CD1c-positive myeloid dendritic cell (primary cell): ENCODE results near the gene PNKD.

Experiments used
- DNase-seq: peaks from one replicate; pipeline ENCODE4 v3.0.0-alpha.2; 2016; ENCODE audit errors: extremely low spot score

PNKD gene

GRCh38 chr2:218269900-218270720 is at the start of gene PNKD, which contains the start of gene AAMP:
TSS of gene PNKD (plus strand) at chr2:218270519. CDS start at chr2:218270536, 17 bp downstream.
TSS of gene AAMP (minus strand) at chr2:218270137. CDS start at chr2:218270086, 51 bp downstream.
- peak; percentile 100 for DNase-seq

- no peak for DNase-seq
Observed at GRCh38 chr2:218221000-218221399, 49.3 kb upstream of the PNKD start.

GRCh38 chr2:218223046-218223445 is 47.3 kb upstream of the PNKD start:
- no peak for DNase-seq

GRCh38 chr2:218224186-218224585 is 46.1 kb upstream of the PNKD start:
- no peak for DNase-seq

GRCh38 chr2:218226903-218227302 is 43.4 kb upstream of the PNKD start:
- DNase-seq = no peak

GRCh38 chr2:218228366-218229090 is 41.8 kb upstream of the PNKD start:
- peak; percentile 62 for DNase-seq

GRCh38 chr2:218229239-218229638 is 41.1 kb upstream of the PNKD start:
- peak; percentile 92 for DNase-seq

- no peak for DNase-seq
Observed at GRCh38 chr2:218229851-218230250, 40.5 kb upstream of the PNKD start.

GRCh38 chr2:218230882-218231281 is 39.4 kb upstream of the PNKD start:
- DNase-seq = peak; percentile 60

- no peak for DNase-seq
Observed at GRCh38 chr2:218233543-218233942, 36.8 kb upstream of the PNKD start.

- DNase-seq = no peak
Observed at GRCh38 chr2:218234521-218234920, 35.8 kb upstream of the PNKD start.

GRCh38 chr2:218235017-218235416 is 35.3 kb upstream of the PNKD start:
- DNase-seq = no peak

- DNase-seq = no peak
Observed at GRCh38 chr2:218236829-218237228, 33.5 kb upstream of the PNKD start.

- no peak for DNase-seq
Observed at GRCh38 chr2:218238887-218239286, 31.4 kb upstream of the PNKD start.

GRCh38 chr2:218244204-218244603 is 26.1 kb upstream of the PNKD start:
- no peak for DNase-seq

- no peak for DNase-seq
Observed at GRCh38 chr2:218244665-218245064, 25.7 kb upstream of the PNKD start.

- DNase-seq = no peak
Observed at GRCh38 chr2:218245214-218245613, 25.1 kb upstream of the PNKD start.

- DNase-seq = peak; percentile 57
Observed at GRCh38 chr2:218249691-218250090, 20.6 kb upstream of the PNKD start.

GRCh38 chr2:218252509-218253231 is 17.6 kb upstream of the PNKD start:
- DNase-seq = peak; percentile 76

GRCh38 chr2:218253232-218253625 is 17.1 kb upstream of the PNKD start:
- DNase-seq = no peak

GRCh38 chr2:218255446-218255845 is 14.9 kb upstream of the PNKD start:
- peak; percentile 28 for DNase-seq

- DNase-seq = no peak
Observed at GRCh38 chr2:218256612-218257350, 13.5 kb upstream of the PNKD start.
